NCI-H1694 treated with DMSO at 0.1 percent for 48 hours (cell line): ENCODE measurements around the gene TMEM163.
A peak's percentile ranks its signal among the peaks of the same experiment; 100 is the strongest.

Source experiments
- DNase-seq: peaks from one replicate; lab custom pipeline; 2025; lab: John Stamatoyannopoulos, UW

The TMEM163 gene

GRCh38 chr2:134436706-134437105 lies 282.1 kb downstream of the TMEM163 start:
- DNase-seq = no peak

DNA sequence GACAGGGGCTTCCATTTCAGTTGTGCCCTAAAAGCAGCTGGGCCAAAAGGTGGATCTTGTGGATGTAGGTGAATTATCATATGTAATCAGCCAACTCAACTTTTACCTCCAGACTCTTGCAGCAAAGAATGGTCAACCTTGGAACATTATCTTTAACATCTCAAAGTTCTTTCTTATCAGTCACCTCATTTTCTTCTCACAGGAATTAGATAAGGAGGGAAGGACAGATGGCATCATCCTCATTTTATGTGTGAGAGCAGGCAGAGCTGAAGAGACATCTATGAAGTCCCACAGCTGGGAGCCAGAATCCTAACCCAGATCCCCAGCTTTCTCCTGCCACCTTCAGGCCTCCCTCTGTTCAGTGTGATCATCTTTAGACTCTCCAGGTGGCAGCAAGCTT lies 282.9 kb downstream of the TMEM163 start:
- DNase-seq = no peak

GRCh38 chr2:134435505-134435904 lies 283.3 kb downstream of the TMEM163 start:
- DNase-seq = peak; percentile 10

- no peak for DNase-seq
These were observed 284.8 kb downstream of the TMEM163 start for GRCh38 chr2:134433979-134434378.

DNA sequence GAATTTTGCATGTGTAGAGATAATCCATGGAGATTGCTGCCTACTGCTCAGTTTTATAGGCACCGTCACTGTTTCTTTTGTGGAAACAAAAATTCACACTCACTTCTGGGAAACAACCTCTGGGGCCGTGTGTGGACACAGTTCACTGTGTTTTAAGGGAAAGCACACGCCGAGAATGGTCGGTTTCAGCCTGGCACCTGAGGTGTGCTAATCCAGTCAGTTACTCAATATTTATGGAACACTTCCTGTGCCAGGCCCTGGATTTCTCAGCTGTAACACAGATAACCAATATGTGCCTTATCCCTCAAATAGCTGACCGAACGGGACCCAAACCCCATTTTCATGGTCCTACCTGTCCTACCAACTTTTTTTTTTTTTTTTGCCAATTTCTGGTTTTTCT lies 285.3 kb downstream of the TMEM163 start:
- DNase-seq = no peak

DNA sequence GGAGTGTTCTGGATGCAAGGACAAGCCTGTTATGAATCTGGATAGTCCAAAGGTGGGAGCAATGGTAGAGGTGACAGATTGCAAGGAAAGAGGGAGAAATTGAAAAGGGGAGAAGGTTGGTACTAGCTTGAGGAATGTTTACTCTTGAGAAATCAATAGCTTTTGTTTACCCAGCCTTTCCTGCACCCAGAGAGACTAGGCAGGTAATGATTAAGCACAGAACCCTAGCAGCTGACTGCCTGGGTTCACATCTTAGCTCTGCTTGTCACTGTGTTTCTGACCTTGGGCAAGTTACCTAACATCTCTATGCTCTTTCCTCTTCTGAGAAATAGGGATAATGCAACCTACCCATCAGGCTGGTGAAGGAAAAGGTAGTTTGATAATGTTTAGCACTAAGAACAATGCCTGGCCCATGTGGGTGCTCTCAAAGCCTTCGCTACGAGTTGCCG lies 286.3 kb downstream of the TMEM163 start:
- DNase-seq = no peak

- no peak for DNase-seq
These were observed 286.9 kb downstream of the TMEM163 start for GRCh38 chr2:134431838-134432434.

GRCh38 chr2:134429886-134430285 lies 288.9 kb downstream of the TMEM163 start:
- DNase-seq = no peak

GRCh38 chr2:134426721-134427120 lies 292.1 kb downstream of the TMEM163 start:
- DNase-seq = no peak

DNA sequence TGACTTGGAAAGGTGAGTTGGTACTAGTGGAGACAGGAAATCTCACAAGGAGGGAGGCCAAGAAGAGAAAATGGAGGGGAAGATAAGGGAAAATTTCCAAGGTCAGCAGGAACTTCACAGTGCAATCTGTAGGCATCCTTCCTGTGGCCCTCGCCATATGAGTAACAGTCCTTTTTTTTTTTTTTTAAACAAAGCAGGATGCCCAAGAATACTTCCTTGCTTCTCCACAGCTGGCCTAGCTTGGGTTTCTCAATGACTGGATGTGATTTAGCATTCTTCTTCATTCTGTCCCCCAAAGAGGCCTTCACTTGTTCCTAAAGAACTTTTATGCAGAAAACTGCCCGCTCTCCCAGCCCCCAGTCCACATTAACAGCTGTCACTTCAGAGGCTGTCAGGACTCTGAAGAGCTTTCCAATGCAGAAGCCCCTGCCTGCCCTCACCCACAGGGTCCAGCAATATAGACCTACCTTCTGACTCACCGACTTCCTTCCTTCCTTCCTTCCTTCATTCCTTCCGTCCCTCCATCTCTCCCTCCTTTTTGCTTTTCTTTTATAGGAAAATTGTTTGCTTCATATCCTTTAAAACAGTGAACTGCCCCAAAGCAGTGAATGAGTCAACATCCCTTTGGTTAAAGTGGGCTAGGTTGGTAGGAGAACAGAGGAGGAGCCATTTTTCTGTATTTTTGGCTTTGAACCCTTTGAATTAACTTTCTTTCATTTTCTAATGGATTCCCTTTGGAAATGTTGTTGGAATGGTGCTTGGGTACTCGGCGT lies 292.9 kb downstream of the TMEM163 start:
- DNase-seq = no peak

DNA sequence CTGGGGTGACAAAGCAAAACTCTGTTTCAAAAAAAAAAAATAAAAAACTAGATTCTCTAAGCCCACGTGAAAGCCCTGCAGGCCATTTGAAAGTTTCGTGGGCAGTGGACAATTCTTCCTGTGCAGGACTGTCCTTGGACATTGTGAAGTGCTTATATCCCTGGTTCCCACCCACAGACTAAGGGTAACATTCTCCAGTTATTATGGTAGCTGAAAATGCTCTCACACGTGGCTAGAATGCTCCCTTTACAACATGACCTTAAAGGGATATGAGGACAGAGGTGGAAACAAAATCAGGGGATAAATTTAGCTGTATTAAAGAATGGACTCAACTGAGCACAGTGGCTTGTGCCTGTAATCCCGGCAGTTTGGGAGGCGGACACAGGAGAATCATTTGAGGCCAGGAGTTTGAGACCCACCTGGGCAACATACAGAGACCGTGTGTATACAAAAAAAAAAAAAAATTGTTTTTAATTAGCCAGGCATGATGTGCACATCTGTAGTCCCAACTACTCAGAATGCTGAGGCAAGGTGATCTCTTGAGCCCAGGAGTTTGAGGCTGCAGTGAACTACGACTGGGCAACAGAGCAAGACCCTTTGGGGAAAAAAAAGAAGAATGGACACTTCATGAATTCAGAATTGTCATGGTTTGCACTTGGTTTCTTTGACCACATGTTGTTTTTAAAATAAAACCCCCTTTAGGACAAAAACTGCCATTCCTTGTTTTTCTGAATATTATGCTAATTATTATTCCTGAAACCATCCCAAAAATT lies 297.1 kb downstream of the TMEM163 start:
- DNase-seq = no peak

DNA sequence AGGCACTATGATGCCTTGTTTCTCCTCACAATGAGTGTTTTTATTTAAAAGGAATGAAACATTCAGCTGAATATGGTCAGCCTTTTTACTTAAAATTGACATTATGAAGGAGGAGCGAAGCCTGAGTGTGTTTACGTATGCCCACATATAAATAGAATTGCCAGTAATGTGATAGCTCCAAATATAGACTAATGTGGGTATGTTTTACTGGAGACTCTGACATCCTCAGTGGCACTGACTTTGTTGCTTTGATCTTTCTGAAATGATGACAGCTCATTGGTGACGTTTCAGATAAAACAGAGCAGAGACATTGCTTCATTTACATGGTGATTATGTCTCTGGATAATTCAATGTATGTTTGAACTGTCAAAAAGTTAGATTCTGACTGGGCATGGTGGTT lies 297.9 kb downstream of the TMEM163 start:
- no peak for DNase-seq

- no peak for DNase-seq
These were observed 298.5 kb downstream of the TMEM163 start for GRCh38 chr2:134420259-134420658.

DNA sequence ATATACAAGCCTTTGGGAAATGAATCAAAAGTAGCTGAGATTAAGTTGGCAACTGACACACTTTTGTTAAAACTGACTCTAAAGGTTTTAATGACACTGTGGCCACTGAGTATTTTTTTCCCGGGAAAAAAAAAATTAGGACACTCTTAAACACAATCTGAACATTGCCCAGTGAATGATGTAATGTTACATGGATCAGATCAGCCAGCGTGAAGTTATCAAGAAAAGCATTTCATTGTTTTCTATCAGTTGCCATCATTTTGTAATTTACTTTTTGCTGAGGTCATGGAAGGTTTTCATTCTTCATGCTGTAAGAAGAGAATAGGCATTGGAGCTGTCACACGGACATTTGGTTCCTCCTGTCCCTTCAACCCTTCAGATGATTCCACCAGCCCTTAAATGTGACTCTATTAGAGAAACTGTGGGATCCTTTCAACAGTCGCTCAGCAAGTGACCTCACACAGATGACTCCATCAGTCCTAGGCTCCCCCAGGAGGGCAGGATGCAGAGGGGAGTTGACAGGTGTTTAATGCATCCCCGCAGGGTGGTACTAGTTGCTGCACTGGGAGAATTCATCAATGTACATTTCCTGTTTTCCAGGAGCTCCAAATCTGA lies 300.7 kb downstream of the TMEM163 start:
- DNase-seq = no peak

GRCh38 chr2:134416637-134417036 lies 302.2 kb downstream of the TMEM163 start:
- DNase-seq = no peak

DNA sequence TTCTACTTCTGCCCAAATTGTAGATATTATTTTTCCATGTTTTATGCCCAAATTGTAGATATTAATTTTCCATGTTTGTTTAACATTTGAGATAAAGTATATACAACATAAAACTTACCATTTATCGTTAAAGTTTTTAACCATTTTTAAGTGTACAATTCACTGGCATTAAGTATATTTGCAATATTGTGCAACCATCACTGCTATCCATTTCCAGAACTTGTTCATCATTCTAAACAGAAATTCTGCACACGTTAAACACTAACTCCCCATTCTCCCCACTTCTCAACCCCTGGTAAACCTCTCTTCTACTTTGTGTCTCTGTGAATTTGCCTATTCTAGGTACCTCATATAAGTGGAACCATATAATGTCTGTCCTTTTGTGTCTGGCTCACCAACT lies 302.8 kb downstream of the TMEM163 start:
- DNase-seq = no peak

DNA sequence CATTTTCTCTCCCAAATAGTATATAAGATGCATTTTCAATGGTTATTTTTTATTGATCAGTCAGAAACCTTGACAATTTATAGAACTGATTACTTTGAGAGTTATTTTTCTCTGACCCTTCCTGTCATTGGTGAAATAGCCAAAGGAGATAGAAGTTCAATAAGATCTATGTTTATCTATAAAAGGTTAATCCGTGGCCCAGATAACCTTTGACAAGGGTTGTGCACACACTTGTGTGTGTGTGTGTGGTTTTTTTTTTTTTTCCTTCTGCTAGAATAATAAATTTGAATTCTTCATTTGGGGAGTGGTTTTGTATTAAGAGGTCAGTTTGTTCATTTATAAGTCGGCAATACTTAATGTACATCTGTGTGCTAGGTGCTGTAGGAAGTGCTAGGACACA lies 304.9 kb downstream of the TMEM163 start:
- DNase-seq = no peak

GRCh38 chr2:134413430-134413829 lies 305.4 kb downstream of the TMEM163 start:
- no peak for DNase-seq

- DNase-seq = no peak
These were observed 306.2 kb downstream of the TMEM163 start for GRCh38 chr2:134412639-134412999.

- DNase-seq = peak; percentile 96
These were observed 306.8 kb downstream of the TMEM163 start for GRCh38 chr2:134411828-134412638.

GRCh38 chr2:134411279-134411827 lies 307.4 kb downstream of the TMEM163 start:
- peak; percentile 89 for DNase-seq
